Activated CD4-positive, alpha-beta T cell treated with anti-CD3 and anti-CD28 coated beads for 36 hours (primary cell): ENCODE results near the gene SYS1. TPM values are rescaled to one million over a fixed set of nuclear protein-coding genes. Genes with fewer than 3 reads are reported as not detected.
"Not testable (repeated sequence)": the region's sequence is repeated elsewhere in the genome, so short reads cannot be mapped to it uniquely, and the experiment has no call there.

Source experiments
- ATAC-seq: fragments of 200-7000 bp; cut with Tn5 transposase; one replicate; pipeline ENCODE4 v1.10.0; 2021; ENCODE audit warnings: mild to moderate bottlenecking, moderate library complexity
- CTCF ChIA-PET: fragments of 350-600 bp; sonication (Branson Sonifier 250); formaldehyde crosslinking; loops from one replicate; lab custom pipeline; 2021; ENCODE audit warnings: antibody characterized with exemption; lab: Charles Lee
- POLR2A ChIA-PET: fragments of 350-600 bp; sonication (Branson Sonifier 250); formaldehyde crosslinking; loops from one replicate; lab custom pipeline; 2021; ENCODE audit warnings: antibody characterized with exemption, inconsistent platforms; lab: Charles Lee
- DNase-seq: peaks from one replicate; pipeline ENCODE4 v3.0.0-alpha.2; 2020
- H3K27ac Mint-ChIP-seq: one replicate; pipeline ENCODE4 v1.8.0; 2021; ENCODE audit warnings: mixed read lengths
- H3K27me3 Mint-ChIP-seq: one replicate; pipeline ENCODE4 v1.8.0; 2021; ENCODE audit warnings: mixed read lengths
- H3K36me3 Mint-ChIP-seq: one replicate; pipeline ENCODE4 v1.8.0; 2021; ENCODE audit warnings: low read depth, mixed read lengths
- H3K4me1 Mint-ChIP-seq: one replicate; pipeline ENCODE4 v1.8.0; 2021; ENCODE audit warnings: mixed read lengths
- H3K4me3 Mint-ChIP-seq: one replicate; pipeline ENCODE4 v1.8.0; 2021; ENCODE audit warnings: mild to moderate bottlenecking, moderate library complexity, mixed read lengths
- H3K9me3 Mint-ChIP-seq: one replicate; pipeline ENCODE4 v1.8.0; 2021; ENCODE audit warnings: low read depth, mixed read lengths
- intact Hi-C, 2 experiments: fragments of 100-400 bp; cut with DNase I in 1 of 2; cut with micrococcal nuclease in 1 of 2; formaldehyde crosslinking; loops; one replicate each; pipeline versions ENCODE4 v1.14.2 to v1.15.1; 2022 to 2024; cut with DNase I, micrococcal nuclease
- total RNA-seq, 2 experiments: library from RNA; stranded (reverse); gene quantifications; one replicate each; pipeline ENCODE4 v1.2.3, GENCODE V29; 2021

Gene SYS1
- total RNA-seq, 2 experiments from 2014 or later, result 16.1 to 26.1 TPM

- ChIA-PET POLR2A (interaction anchor here (1.1 to 1.3 kb wide), 3 partner anchors 16 to 90 kb away, joined by 3 to 6 read pairs (median 3); partner anchors contain the start of gene SYS1), CTCF (interaction anchor here (1.6 to 7.1 kb wide), 3 partner anchors 14 to 90 kb away, joined by 10 to 45 read pairs (median 11); partner anchors contain the start of gene SYS1)
- intact Hi-C loops, result loop anchor here in 1 of 2 experiments (1.0 kb wide), 1 partner anchor 490 kb away; no protein-coding TSS in a partner anchor
- Mint-ChIP-seq H3K4me1 (peaks cover 42% of the 10 kb centered on the region), H3K4me3 (peak overlapping the region; percentile 82), H3K27ac (no peak overlapping the region), H3K9me3 (no peaks in the 10 kb centered on the region), H3K36me3 (peaks cover 6% of the 10 kb centered on the region), H3K27me3 (peaks cover 3% of the 10 kb centered on the region)
- ATAC-seq (no peak), DNase-seq (no peak)
These were observed 16.1 kb upstream of the SYS1 start for GRCh38 chr20:45346851-45347250.

- intact Hi-C loops, result no loop called here
- ChIA-PET CTCF (interaction anchor here (0.7 to 7.1 kb wide), 5 partner anchors 14 to 120 kb away, joined by 4 to 45 read pairs (median 10); partner anchors contain the start of gene SYS1), POLR2A (interaction anchor here (0.6 to 1.3 kb wide), 4 partner anchors 9 to 90 kb away, joined by 3 to 6 read pairs (median 5); no protein-coding TSS in a partner anchor)
- DNase-seq (no peak), ATAC-seq (peak; percentile 33)
- H3K27ac Mint-ChIP-seq, result peak overlapping the region; percentile 81
- peaks cover 3% of the 10 kb centered on the region for H3K27me3 Mint-ChIP-seq
- peaks cover 42% of the 10 kb centered on the region for H3K4me1 Mint-ChIP-seq
- peak overlapping the region; percentile 82 for H3K4me3 Mint-ChIP-seq
- H3K9me3 Mint-ChIP-seq, result no peaks in the 10 kb centered on the region
- peaks cover 6% of the 10 kb centered on the region for H3K36me3 Mint-ChIP-seq
These were observed 15.5 kb upstream of the SYS1 start for GRCh38 chr20:45347297-45347935.

GRCh38 chr20:45347936-45348778, 14.8 kb upstream of the SYS1 start, which contains the start of gene SDC4:
TSS of gene SDC4 (minus strand) at chr20:45348424. CDS start at chr20:45348384, 40 bp downstream.
- Mint-ChIP-seq H3K4me3 (peak within 1 kb of the TSS; percentile 82), H3K9me3 (no peaks in the 10 kb centered on the region), H3K4me1 (peaks cover 44% of the 10 kb centered on the region), H3K36me3 (peaks cover 3% of the 10 kb centered on the region), H3K27me3 (peaks cover 3% of the 10 kb centered on the region), H3K27ac (peak within 1 kb of the TSS; percentile 81)
- ATAC-seq, result peak; percentile 81
- POLR2A ChIA-PET, result interaction anchor here (0.6 to 1.3 kb wide), 4 partner anchors 13 to 83 kb away, joined by 3 to 7 read pairs (median 4); partner anchors contain the start of gene SYS1
- intact Hi-C loops, result loop anchor here (1.0 to 2.0 kb wide), 4 partner anchors 15 to 381 kb away; partner anchors contain the start of genes SYS1 (in 2 of the 2) and STK4 (in 1 of the 2)
- CTCF ChIA-PET, result interaction anchor here (0.7 to 7.1 kb wide), 6 partner anchors 13 to 120 kb away, joined by 4 to 45 read pairs (median 8); partner anchors contain the start of gene SYS1
- DNase-seq, result peak; percentile 79

GRCh38 chr20:45350217-45350616, 12.7 kb upstream of the SYS1 start:
- intact Hi-C loops, result loop anchor here in 1 of 2 experiments (10.0 kb wide), 1 partner anchor 535 kb away; the partner anchor contains the start of genes SPATA25 and ZSWIM1
- Mint-ChIP-seq H3K4me3 (no peak overlapping the region), H3K9me3 (no peaks in the 10 kb centered on the region), H3K4me1 (peaks cover 51% of the 10 kb centered on the region), H3K27ac (no peak overlapping the region), H3K36me3 (peaks cover 3% of the 10 kb centered on the region), H3K27me3 (peaks cover 3% of the 10 kb centered on the region)
- no peak for ATAC-seq
- ChIA-PET POLR2A (no interaction called here), CTCF (no interaction called here)
- DNase-seq, result no peak

GRCh38 chr20:45350795-45351194, 12.2 kb upstream of the SYS1 start:
- H3K27me3 Mint-ChIP-seq, POLR2A ChIA-PET: not testable (repeated sequence)

GRCh38 chr20:45352729-45353128, 10.2 kb upstream of the SYS1 start:
- intact Hi-C loops, result loop anchor here in 1 of 2 experiments (10.0 kb wide), 1 partner anchor 532 kb away; the partner anchor contains the start of genes SPATA25 and ZSWIM1
- POLR2A ChIA-PET, result interaction anchor here (0.6 kb wide), 1 partner anchor 15 kb away, joined by 5 read pairs; no protein-coding TSS in a partner anchor

More at GRCh38 chr20:45350795-45351194, 12.2 kb upstream of the SYS1 start:
- peaks cover 53% of the 10 kb centered on the region for H3K4me1 Mint-ChIP-seq
- intact Hi-C loops, result loop anchor here in 1 of 2 experiments (10.0 kb wide), 1 partner anchor 534 kb away; the partner anchor contains the start of genes SPATA25 and ZSWIM1
- CTCF ChIA-PET, H3K36me3 Mint-ChIP-seq, ATAC-seq, H3K9me3 Mint-ChIP-seq, H3K27ac Mint-ChIP-seq, DNase-seq, H3K4me3 Mint-ChIP-seq: not testable (repeated sequence)

GRCh38 chr20:45353746-45354145, 9.2 kb upstream of the SYS1 start:
- POLR2A ChIA-PET, result no interaction called here
- intact Hi-C loops, result loop anchor here in 1 of 2 experiments (2.0 to 10.0 kb wide), 2 partner anchors 399 to 531 kb away; partner anchors contain the start of genes SPATA25 and ZSWIM1
- no peaks in the 10 kb centered on the region for H3K9me3 Mint-ChIP-seq
- H3K4me1 Mint-ChIP-seq, result peaks cover 54% of the 10 kb centered on the region
- peak overlapping the region; percentile 92 for H3K27ac Mint-ChIP-seq
- H3K4me3 Mint-ChIP-seq, result no peak overlapping the region
- CTCF ChIA-PET, result interaction anchor here (0.6 to 2.0 kb wide), 4 partner anchors 9 to 60 kb away, joined by 3 to 7 read pairs (median 4); partner anchors contain the start of gene SYS1
- ATAC-seq, result no peak
- DNase-seq, result no peak
- no peaks in the 10 kb centered on the region for H3K27me3 Mint-ChIP-seq
- H3K36me3 Mint-ChIP-seq, result no peaks in the 10 kb centered on the region

More at GRCh38 chr20:45352729-45353128, 10.2 kb upstream of the SYS1 start:
- peaks cover 49% of the 10 kb centered on the region for H3K4me1 Mint-ChIP-seq
- no peaks in the 10 kb centered on the region for H3K9me3 Mint-ChIP-seq
- no peaks in the 10 kb centered on the region for H3K36me3 Mint-ChIP-seq
- ATAC-seq, result no peak
- H3K27me3 Mint-ChIP-seq, result no peaks in the 10 kb centered on the region
- H3K27ac Mint-ChIP-seq, result no peak overlapping the region
- CTCF ChIA-PET, result interaction anchor here (0.7 to 2.0 kb wide), 11 partner anchors 8 to 418 kb away, joined by 3 to 7 read pairs (median 4); partner anchors contain the start of gene SYS1
- no peak overlapping the region for H3K4me3 Mint-ChIP-seq
- DNase-seq, result no peak

- peak overlapping the region; percentile 33 for H3K4me3 Mint-ChIP-seq
- H3K9me3 Mint-ChIP-seq, result no peaks in the 10 kb centered on the region
- no peaks in the 10 kb centered on the region for H3K36me3 Mint-ChIP-seq
- ChIA-PET CTCF (interaction anchor here (0.6 to 1.8 kb wide), 12 partner anchors 8 to 259 kb away, joined by 3 to 7 read pairs (median 4); partner anchors contain the start of gene SYS1), POLR2A (interaction anchor here (0.6 to 0.9 kb wide), 2 partner anchors 19 to 61 kb away, joined by 3 read pairs; partner anchors contain the start of gene PIGT)
- H3K27ac Mint-ChIP-seq, result peak overlapping the region; percentile 92
- no peaks in the 10 kb centered on the region for H3K27me3 Mint-ChIP-seq
- H3K4me1 Mint-ChIP-seq, result peaks cover 54% of the 10 kb centered on the region
- intact Hi-C loops, result loop anchor here (1.0 to 10.0 kb wide), 3 partner anchors 9 to 530 kb away; partner anchors contain the start of genes SPATA25 (in 1 of the 2), SYS1 (in 1 of the 2) and ZSWIM1 (in 1 of the 2)
- ATAC-seq, result peak; percentile 26
- DNase-seq, result peak; percentile 45
These were observed 8.3 kb upstream of the SYS1 start for GRCh38 chr20:45354423-45355208.

- peaks cover 51% of the 10 kb centered on the region for H3K4me1 Mint-ChIP-seq
- no peaks in the 10 kb centered on the region for H3K36me3 Mint-ChIP-seq
- POLR2A ChIA-PET, result interaction anchor here (0.6 to 0.9 kb wide), 2 partner anchors 18 to 60 kb away, joined by 3 read pairs; partner anchors contain the start of gene PIGT
- peak overlapping the region; percentile 92 for H3K27ac Mint-ChIP-seq
- CTCF ChIA-PET, result interaction anchor here (0.6 to 1.8 kb wide), 12 partner anchors 7 to 260 kb away, joined by 3 to 7 read pairs (median 4); partner anchors contain the start of gene SYS1
- ATAC-seq, result peak; percentile 84
- H3K4me3 Mint-ChIP-seq, result peak overlapping the region; percentile 33
- intact Hi-C loops, result loop anchor here (1.0 to 10.0 kb wide), 3 partner anchors 8 to 529 kb away; partner anchors contain the start of genes SPATA25 (in 1 of the 2), SYS1 (in 1 of the 2) and ZSWIM1 (in 1 of the 2)
- H3K9me3 Mint-ChIP-seq, result no peaks in the 10 kb centered on the region
- H3K27me3 Mint-ChIP-seq, result no peaks in the 10 kb centered on the region
- DNase-seq, result peak; percentile 50
These were observed 7.5 kb upstream of the SYS1 start for GRCh38 chr20:45355209-45356084.
